ENCODE data around the gene KMT5C. TPM values are rescaled to one million over a fixed set of nuclear protein-coding genes. Genes with fewer than 3 reads are reported as not detected.

Gene KMT5C
- total and polyA plus RNA-seq, 2 experiments from 2014 or later, result 14.2 to 34.3 TPM

GRCh38 chr19:55310498-55310897 is 29.2 kb upstream of the KMT5C start:
- Histone ChIP-seq H3K4me2 (no peak overlapping the region), H2AFZ (no peak overlapping the region), H3K4me3 (no peak overlapping the region), H3F3A (replicated peaks; ENCODE audit: low read depth) (peaks cover 8% of the 10 kb centered on the region; the same call in 1 of the 2 replicates), H3K79me2 (replicated peaks; ENCODE audit: insufficient read depth) (no peaks in the 10 kb centered on the region), H3K27ac (ENCODE audit: low read depth) (no peak overlapping the region), H3K36me3 (ENCODE audit: insufficient read depth) (peaks cover 4% of the 10 kb centered on the region), H4K20me1 (replicated peaks; ENCODE audit: insufficient read depth) (no peaks in the 10 kb centered on the region; the same call in 1 of the 2 replicates), H3K27me3 (ENCODE audit: insufficient read depth) (no peaks in the 10 kb centered on the region), H3K4me1 (ENCODE audit: insufficient read depth) (peaks cover 10% of the 10 kb centered on the region), H3K9me2 (ENCODE audit: insufficient read depth) (no peaks in the 10 kb centered on the region)
- DNase-seq (ENCODE audit: low spot score) (no peak), ATAC-seq (no peak)
- no peak for TF ChIP-seq ETS1 (IDR thresholded peaks at IDR 0.05)
- TF ChIP-seq EZH2 (IDR thresholded peaks at IDR 0.05; ENCODE audit: low read depth, unreplicated experiment), result no peak
- TF ChIP-seq STAT1 (IDR thresholded peaks at IDR 0.05; ENCODE audit: unreplicated experiment), result no peak
- TF ChIP-seq CTCF (conservative IDR thresholded peaks at IDR 0.05; ENCODE audit: low read depth in 2 of 2), result no peak
- TF ChIP-seq JUNB (IDR thresholded peaks at IDR 0.05; ENCODE audit: unreplicated experiment), result no peak
- no peak for TF ChIP-seq ZNF114 (CRISPR knock-in tag; IDR thresholded peaks at IDR 0.05)
- TF ChIP-seq CREB1 (CRISPR knock-in tag; IDR thresholded peaks at IDR 0.05; ENCODE audit: low read depth), result no peak
- TF ChIP-seq ZNF331 (CRISPR knock-in tag; IDR thresholded peaks at IDR 0.05; ENCODE audit: low read depth), result no peak
- H3K4me3 Mint-ChIP-seq, result no peak overlapping the region
- H3K27me3 Mint-ChIP-seq (ENCODE audit: insufficient read depth, low read depth, poor library complexity), result peaks cover 9% of the 10 kb centered on the region
- H3K4me1 Mint-ChIP-seq, result peaks cover 10% of the 10 kb centered on the region
- no peak overlapping the region for H3K27ac Mint-ChIP-seq
- H3K9me3 Mint-ChIP-seq, result no peaks in the 10 kb centered on the region; the same call in 2 of the 3 replicates
- H3K36me3 Mint-ChIP-seq (ENCODE audit: low read depth), result peaks cover 35% of the 10 kb centered on the region

GRCh38 chr19:55311397-55311796 is 28.3 kb upstream of the KMT5C start:
- H3K27me3 Mint-ChIP-seq (ENCODE audit: insufficient read depth, low read depth, poor library complexity), result peaks cover 9% of the 10 kb centered on the region
- H3K4me1 Mint-ChIP-seq, result peaks cover 6% of the 10 kb centered on the region
- ATAC-seq (no peak), DNase-seq (ENCODE audit: low spot score) (no peak)
- H3K4me3 Mint-ChIP-seq, result no peak overlapping the region
- H3K36me3 Mint-ChIP-seq (ENCODE audit: low read depth), result peaks cover 26% of the 10 kb centered on the region
- Histone ChIP-seq H3K27ac (ENCODE audit: low read depth) (no peak overlapping the region), H3K4me1 (ENCODE audit: insufficient read depth) (peaks cover 5% of the 10 kb centered on the region; the same call in 1 of the 2 replicates), H3K36me3 (ENCODE audit: insufficient read depth) (peaks cover 4% of the 10 kb centered on the region), H3K9me2 (ENCODE audit: insufficient read depth) (no peaks in the 10 kb centered on the region), H3K4me2 (no peak overlapping the region), H3K79me2 (replicated peaks; ENCODE audit: insufficient read depth) (no peaks in the 10 kb centered on the region), H2AFZ (no peak overlapping the region), H4K20me1 (replicated peaks; ENCODE audit: insufficient read depth) (no peaks in the 10 kb centered on the region; the same call in 1 of the 2 replicates), H3F3A (replicated peaks; ENCODE audit: low read depth) (peaks cover under 1% of the 10 kb centered on the region; the same call in 1 of the 2 replicates), H3K27me3 (ENCODE audit: insufficient read depth) (no peaks in the 10 kb centered on the region), H3K4me3 (no peak overlapping the region)
- no peak for TF ChIP-seq NANOG (IDR thresholded peaks at IDR 0.05; ENCODE audit: borderline replicate concordance)
- TF ChIP-seq JUNB (IDR thresholded peaks at IDR 0.05; ENCODE audit: unreplicated experiment), result no peak
- no peak for TF ChIP-seq REST (IDR thresholded peaks at IDR 0.05; ENCODE audit: unreplicated experiment)
- no peaks in the 10 kb centered on the region; the same call in 2 of the 3 replicates for H3K9me3 Mint-ChIP-seq
- no peak overlapping the region for H3K27ac Mint-ChIP-seq

All from GM23338 (cell line).